H1 (cell line): ENCODE results near the gene NSF. TPM values are rescaled to one million over a fixed set of nuclear protein-coding genes. Genes with fewer than 3 reads are reported as not detected.
"Not testable (repeated sequence)": the region's sequence is repeated elsewhere in the genome, so short reads cannot be mapped to it uniquely, and the experiment has no call there.

ENCODE experiments used
- CTCF ChIA-PET: fragments of 300-600 bp; sonication (Branson Sonifier 250); formaldehyde crosslinking; loops from one replicate; lab custom pipeline; 2021; ENCODE audit not compliant: partially characterized antibody; lab: Charles Lee
- POLR2A ChIA-PET: fragments of 300-600 bp; sonication (Branson Sonifier 250); formaldehyde crosslinking; loops from one replicate; lab custom pipeline; 2021; ENCODE audit warnings: inconsistent platforms; ENCODE audit not compliant: partially characterized antibody; lab: Charles Lee
- DNase-seq, 2 experiments: peaks; one replicate each; pipeline versions ENCODE4 v3.0.0 to v3.0.0-alpha.2; 2010 to 2022; ENCODE audit warnings: low spot score in 2 of 2, low read depth in 1 of 2, mixed read lengths in 1 of 2
- FAIRE-seq: peaks from 2 replicates; lab custom pipeline; 2011; peaks lifted over from hg19 to GRCh38; lab: Jason Lieb, UNC
- H2AFZ ChIP-seq: 2 replicates; pipeline ENCODE4 v1.8.1; 2012; ENCODE audit warnings: low read length, inconsistent platforms
- H2AK5ac ChIP-seq: 2 replicates; pipeline ENCODE4 v1.6.1; 2013; ENCODE audit warnings: low read depth, low read length
- H2BK120ac ChIP-seq: replicated peaks from 2 replicates; pipeline ENCODE3; 2013; ENCODE audit warnings: low read depth, low read length, inconsistent platforms
- H2BK12ac ChIP-seq: 2 replicates; pipeline ENCODE4 v1.6.1; 2013; ENCODE audit warnings: low read depth, low read length
- H2BK15ac ChIP-seq: 2 replicates; pipeline ENCODE4 v1.6.1; 2013; ENCODE audit warnings: low read length
- H2BK20ac ChIP-seq: 2 replicates; pipeline ENCODE4 v1.6.1; 2013; ENCODE audit warnings: low read length
- H2BK5ac ChIP-seq: 2 replicates; pipeline ENCODE4 v1.6.1; 2013; ENCODE audit warnings: low read depth, low read length
- H3K14ac ChIP-seq: 2 replicates; pipeline ENCODE4 v1.6.1; 2013; ENCODE audit warnings: inconsistent platforms; ENCODE audit not compliant: insufficient read length
- H3K18ac ChIP-seq: 2 replicates; pipeline ENCODE4 v1.6.1; 2013; ENCODE audit warnings: low read length; ENCODE audit errors: extremely low read depth
- H3K23ac ChIP-seq: 2 replicates; pipeline ENCODE4 v1.6.1; 2013; ENCODE audit warnings: inconsistent platforms; ENCODE audit not compliant: insufficient read length
- H3K23me2 ChIP-seq: 2 replicates; pipeline ENCODE4 v1.6.1; 2013; ENCODE audit warnings: low read depth, low read length
- H3K27ac ChIP-seq: 2 replicates; pipeline ENCODE4 v1.6.1; 2011; ENCODE audit warnings: low read depth, low read length, inconsistent platforms
- H3K27me3 ChIP-seq, 4 experiments: replicated peaks in 1 of 4; 1 replicate in 1 of 4; 2 replicates in 3 of 4; pipeline versions ENCODE4 v1.6.1 to v1.8.1; 2011 to 2013; ENCODE audit warnings: low read length in 3 of 4, mild to moderate bottlenecking in 3 of 4, inconsistent platforms in 2 of 4, mixed read lengths in 2 of 4, moderate library complexity in 1 of 4; ENCODE audit not compliant: control insufficient read depth in 3 of 4, insufficient read depth in 3 of 4; ENCODE audit errors: extremely low read depth in 1 of 4
- H3K36me3 ChIP-seq, 4 experiments: 2 replicates each; pipeline versions ENCODE4 v1.6.1 to v1.8.1; 2011 to 2013; ENCODE audit warnings: mild to moderate bottlenecking in 4 of 4, low read length in 3 of 4, moderate library complexity in 2 of 4, control low read depth in 1 of 4, inconsistent platforms in 1 of 4; ENCODE audit not compliant: insufficient read depth in 4 of 4, control insufficient read depth in 2 of 4
- H3K4ac ChIP-seq: replicated peaks from 2 replicates; pipeline ENCODE3; 2013; ENCODE audit warnings: low read length, low read depth, mixed read lengths, inconsistent platforms; ENCODE audit not compliant: insufficient read length
- H3K4me1 ChIP-seq, 4 experiments: replicated peaks in 1 of 4; 1 replicate in 1 of 4; 2 replicates in 3 of 4; pipeline versions ENCODE4 v1.6.1 to v1.8.1; 2011 to 2013; ENCODE audit warnings: low read length in 3 of 4, inconsistent platforms in 2 of 4, mixed read lengths in 1 of 4; ENCODE audit not compliant: insufficient read depth in 4 of 4, control insufficient read depth in 3 of 4
- H3K4me2 ChIP-seq, 2 experiments: 2 replicates each; pipeline versions ENCODE4 v1.6.1 to v1.8.1; 2011 to 2013; ENCODE audit warnings: low read depth in 2 of 2, low read length in 2 of 2, control low read depth in 1 of 2, inconsistent platforms in 1 of 2, mild to moderate bottlenecking in 1 of 2; ENCODE audit not compliant: insufficient read depth in 1 of 2
- H3K4me3 ChIP-seq, 4 experiments: fragments of 200-600, 300-600 bp in 1 of 4; sonication (generic), shearing (Covaris generic), sonication (Bioruptor Twin) in 1 of 4; 2 replicates each; pipeline versions ENCODE4 v1.5.1 to v1.8.1; 2011 to 2016; ENCODE audit warnings: low read length in 4 of 4, low read depth in 3 of 4, control low read depth in 2 of 4, inconsistent platforms in 2 of 4, mild to moderate bottlenecking in 2 of 4, mixed read lengths in 1 of 4, moderate library complexity in 1 of 4; ENCODE audit not compliant: insufficient read depth in 2 of 4; ENCODE audit errors: extremely low read depth in 1 of 4
- H3K56ac ChIP-seq: replicated peaks from 2 replicates; pipeline ENCODE3; 2013; ENCODE audit warnings: low read depth, mild to moderate bottlenecking, mixed read lengths, low read length, inconsistent platforms; ENCODE audit not compliant: insufficient read length
- H3K79me1 ChIP-seq: 2 replicates; pipeline ENCODE4 v1.6.1; 2013; ENCODE audit warnings: low read depth, low read length, control low read depth
- H3K79me2 ChIP-seq, 2 experiments: 2 replicates each; pipeline versions ENCODE4 v1.6.1 to v1.8.1; 2012 to 2013; ENCODE audit warnings: low read length in 2 of 2, mild to moderate bottlenecking in 2 of 2, inconsistent platforms in 1 of 2; ENCODE audit not compliant: insufficient read depth in 2 of 2, control insufficient read depth in 1 of 2
- H3K9ac ChIP-seq, 4 experiments: replicated peaks in 1 of 4; 1 replicate in 1 of 4; 2 replicates in 3 of 4; pipeline versions ENCODE4 v1.6.1 to v1.8.1; 2011 to 2013; ENCODE audit warnings: low read depth in 3 of 4, low read length in 3 of 4, control low read depth in 2 of 4, mild to moderate bottlenecking in 2 of 4, moderate library complexity in 2 of 4, inconsistent platforms in 1 of 4; ENCODE audit errors: extremely low read depth in 1 of 4
- H3K9me3 ChIP-seq, 2 experiments: 2 replicates each; pipeline versions ENCODE4 v1.6.1 to v1.8.1; 2012 to 2013; ENCODE audit warnings: mild to moderate bottlenecking in 2 of 2, moderate library complexity in 2 of 2, control low read depth in 1 of 2, inconsistent platforms in 1 of 2, low read depth in 1 of 2, low read length in 1 of 2, mixed read lengths in 1 of 2; ENCODE audit not compliant: insufficient read depth in 2 of 2
- H4K20me1 ChIP-seq, 2 experiments: replicated peaks in 1 of 2; 2 replicates each; pipeline versions ENCODE3 to v1.8.1; 2011 to 2013; ENCODE audit warnings: inconsistent platforms in 2 of 2, low read length in 2 of 2, mild to moderate bottlenecking in 1 of 2; ENCODE audit not compliant: insufficient read depth in 2 of 2, control insufficient read depth in 1 of 2
- H4K5ac ChIP-seq: 2 replicates; pipeline ENCODE4 v1.6.1; 2013; ENCODE audit warnings: low read length, low read depth, mixed read lengths, inconsistent platforms; ENCODE audit not compliant: insufficient read length
- H4K8ac ChIP-seq: 2 replicates; pipeline ENCODE4 v1.8.0; 2013; ENCODE audit warnings: mild to moderate bottlenecking, moderate library complexity, low read length, inconsistent platforms; ENCODE audit not compliant: insufficient read depth; ENCODE audit errors: extremely low read depth
- H4K91ac ChIP-seq: replicated peaks from 2 replicates; pipeline ENCODE3; 2013; ENCODE audit warnings: low read length, mixed read lengths, inconsistent platforms; ENCODE audit not compliant: insufficient read length
- WGBS, 2 experiments: shearing (Covaris generic) in 1 of 2; methylation state at CpG; one replicate each; pipeline versions ENCODE4 v1.1.6 to v1.1.7; 2013 to 2015; ENCODE audit warnings: low lambda C conversion rate in 2 of 2, mixed read lengths in 2 of 2, inconsistent platforms in 1 of 2, low coverage in 1 of 2, missing lambda C conversion rate in 1 of 2; ENCODE audit not compliant: insufficient replicate concordance in 2 of 2, insufficient coverage in 1 of 2, insufficient read length in 1 of 2; ENCODE audit errors: extremely low coverage in 1 of 2, missing lambda C conversion rate in 1 of 2; 5-methylcytosine and 5-hydroxymethylcytosine counted together
- polyA plus RNA-seq, 7 experiments: library from polyadenylated mRNA; depleted of rRNA in 3 of 7; stranded (reverse) in 5 of 7; unstranded in 2 of 7; fragments of >200 nt in 5 of 7; fragments of 200-250 nt in 2 of 7; gene quantifications; 1 replicate in 5 of 7; 2 replicates in 1 of 7; 4 replicates in 1 of 7; pipeline versions ENCODE4 v1.2.1 to v1.2.3, GENCODE V29; 2011 to 2013; ENCODE audit warnings: missing spikeins in 2 of 7, mixed read lengths in 2 of 7
- total RNA-seq: library from RNA; stranded (reverse); fragmentation: NEBNext Ultra II Directional; extraction: Animal tissue kit (Norgen Biotek cat#: 25700); gene quantifications from 2 replicates; pipeline ENCODE4 v1.2.1, GENCODE V29; 2021

NSF gene
- total and polyA plus RNA-seq, 2 of the 8 experiments (the other 6 are each of a cell fraction or from before 2014, with no cell fraction given) = 13.0 to 27.7 TPM

DNA sequence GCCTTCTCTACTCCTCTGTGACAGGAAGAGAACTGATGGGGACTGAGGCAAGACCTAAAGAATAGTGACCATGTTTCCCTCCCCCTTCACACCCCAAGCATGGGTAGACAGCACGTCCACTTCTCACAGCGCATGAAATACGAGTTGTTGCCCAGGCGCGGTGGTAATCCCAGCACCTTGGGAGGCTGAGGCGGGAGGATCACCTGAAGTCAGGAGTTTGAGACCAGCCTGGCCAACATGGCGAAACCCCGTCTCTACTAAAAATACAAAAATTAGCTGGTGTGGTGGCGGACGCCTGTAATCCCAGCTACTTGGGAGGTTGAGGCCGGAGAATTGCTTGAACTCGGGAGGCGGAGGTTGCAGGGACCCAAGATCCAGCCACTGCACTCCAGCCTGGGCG, 178.4 kb downstream of the NSF start:
- CTCF ChIA-PET, H3K9ac ChIP-seq, H3K18ac ChIP-seq, H3K14ac ChIP-seq, H3K23ac ChIP-seq, H2BK120ac ChIP-seq, H3K27ac ChIP-seq, H3K4me2 ChIP-seq, H2BK5ac ChIP-seq, H4K8ac ChIP-seq, H4K91ac ChIP-seq, H2AFZ ChIP-seq, H3K79me2 ChIP-seq, H2BK15ac ChIP-seq, H2BK12ac ChIP-seq, H3K36me3 ChIP-seq, FAIRE-seq, H3K4ac ChIP-seq, H3K79me1 ChIP-seq, H3K4me3 ChIP-seq, H4K5ac ChIP-seq, DNase-seq, H2BK20ac ChIP-seq, H3K56ac ChIP-seq, H3K9me3 ChIP-seq: not testable (repeated sequence)
- H3K27me3 ChIP-seq = peaks cover 31 to 50% (median 49%) of the 10 kb centered on the region in 4 experiments
- peaks cover 6 to 28% (median 23%) of the 10 kb centered on the region in 4 experiments for H3K4me1 ChIP-seq
- H3K23me2 ChIP-seq = peaks cover 10% of the 10 kb centered on the region; the same call in 1 of the 2 replicates
- H4K20me1 ChIP-seq = peaks cover 7 to 12% of the 10 kb centered on the region in 2 experiments
- WGBS, 2 experiments = 98% methylated on average over 13 of the region's 14 CpGs; no CpG with 5 or more reads in 1 of the 2 experiments
- peak overlapping the region; percentile 15; the same call in 1 of the 2 replicates for H2AK5ac ChIP-seq
- POLR2A ChIA-PET = interaction anchor here (1.4 kb wide), 1 partner anchor 15 kb away, joined by 3 read pairs; no protein-coding TSS in a partner anchor
